Fibroblast of villous mesenchyme (primary cell): ENCODE results near the gene CCDC24. TPM values are rescaled to one million over a fixed set of nuclear protein-coding genes. Genes with fewer than 3 reads are reported as not detected.

Experiments
- DNase-seq: peaks from one replicate; pipeline ENCODE4 v3.0.0-alpha.2; 2010; ENCODE audit warnings: low read depth
- H3K4me3 ChIP-seq: 2 replicates; pipeline ENCODE4 v1.5.1; 2011; ENCODE audit warnings: low read depth, mild to moderate bottlenecking, low read length
- CTCF ChIP-seq: IDR thresholded peaks from 2 replicates; pipeline ENCODE4 v1.5.1; 2012; ENCODE audit warnings: low read depth, mild to moderate bottlenecking, low read length; ENCODE audit not compliant: insufficient read depth
- total RNA-seq: library from RNA; depleted of rRNA; stranded (reverse); fragments of >200 nt; gene quantifications from 2 replicates; pipeline ENCODE4 v1.2.3, GENCODE V29; 2012

Gene CCDC24
- total RNA-seq, 1 donor = 4.7 TPM

GRCh38 chr1:43956234-43956633 lies 35.2 kb upstream of the CCDC24 start:
- DNase-seq = no peak
- H3K4me3 ChIP-seq = no peak overlapping the region
- no peak for TF ChIP-seq CTCF

- no peak for DNase-seq
- no peak for TF ChIP-seq CTCF
Observed at GRCh38 chr1:43957407-43958040, 33.9 kb upstream of the CCDC24 start.

GRCh38 chr1:43958351-43959255 lies 32.8 kb upstream of the CCDC24 start:
- no peak overlapping the region for H3K4me3 ChIP-seq
- no peak for DNase-seq
- no peak for TF ChIP-seq CTCF

More at GRCh38 chr1:43957407-43958040, 33.9 kb upstream of the CCDC24 start:
- no peak overlapping the region for H3K4me3 ChIP-seq

GRCh38 chr1:43960798-43961197 lies 30.6 kb upstream of the CCDC24 start:
- no peak for TF ChIP-seq CTCF
- no peak overlapping the region for H3K4me3 ChIP-seq
- DNase-seq = no peak

GRCh38 chr1:43961692-43962091 lies 29.7 kb upstream of the CCDC24 start:
- DNase-seq = no peak
- no peak for TF ChIP-seq CTCF
- no peak overlapping the region for H3K4me3 ChIP-seq

GRCh38 chr1:43962324-43962723 lies 29.1 kb upstream of the CCDC24 start:
- TF ChIP-seq CTCF = no peak
- DNase-seq = no peak

More at GRCh38 chr1:43962324-43962723, 29.1 kb upstream of the CCDC24 start:
- H3K4me3 ChIP-seq = no peak overlapping the region
